ENCODE measurements around the gene TIFAB. TPM values are rescaled to one million over a fixed set of nuclear protein-coding genes. Genes with fewer than 3 reads are reported as not detected.

Gene TIFAB
- total RNA-seq, 4 donors from 2014 or later = not detected

DNA sequence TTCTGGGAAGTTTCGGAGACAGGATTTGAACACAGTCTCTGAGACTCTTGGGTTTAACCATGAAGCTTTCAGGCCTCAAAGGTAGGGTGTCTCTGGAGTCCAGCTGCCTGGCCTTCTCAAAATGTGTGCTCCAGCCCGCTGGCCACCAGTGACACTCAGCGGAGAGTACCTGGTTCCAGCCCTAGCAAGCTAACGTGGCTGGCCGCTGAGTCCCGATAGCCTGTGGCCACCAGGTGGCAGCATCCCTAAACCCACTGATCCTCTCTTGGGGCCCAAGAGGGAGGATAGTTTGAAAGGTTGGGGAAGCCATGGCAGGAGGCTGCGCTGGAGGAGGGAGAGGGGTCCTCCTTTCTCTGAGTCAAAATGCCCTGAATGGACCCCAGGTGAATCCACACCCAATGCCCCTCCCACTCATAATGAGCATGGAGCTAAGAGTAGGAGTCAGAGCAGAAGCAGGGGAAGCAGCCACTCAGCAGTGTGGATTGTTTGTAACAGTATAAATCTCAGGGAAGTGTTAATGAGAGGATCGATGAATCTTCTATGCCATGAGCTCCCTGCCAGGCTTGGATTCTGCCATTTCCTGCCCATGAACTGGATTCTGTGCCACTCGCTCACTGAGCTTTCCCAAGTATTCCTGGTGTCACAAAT is 5.4 kb upstream of the TIFAB start:
- 76% methylated on average over 4 of the region's 9 CpGs for WGBS

GRCh38 chr5:135456238-135457099 is 4.3 kb upstream of the TIFAB start:
- DNase-seq (ENCODE audit: extremely low spot score) = no peak
- Histone ChIP-seq H3K36me3 (no peaks in the 10 kb centered on the region), H3K27me3 (peaks cover 0 to 60% (median 0%) of the 10 kb centered on the region in 4 donors), H3K27ac (replicated peaks in 1 of 4) (no peak overlapping the region), H3K4me1 (no peaks in the 10 kb centered on the region), H3K9me3 (no peaks in the 10 kb centered on the region), H3K4me3 (no peak overlapping the region)
- WGBS = 79% methylated on average over 12 of the region's 12 CpGs
- intact Hi-C loops (cut with DNase I) = no loop called here
- TF ChIP-seq POLR2AphosphoS5 (IDR thresholded peaks at IDR 0.05) = no peak
- TF ChIP-seq, protein P1, sequence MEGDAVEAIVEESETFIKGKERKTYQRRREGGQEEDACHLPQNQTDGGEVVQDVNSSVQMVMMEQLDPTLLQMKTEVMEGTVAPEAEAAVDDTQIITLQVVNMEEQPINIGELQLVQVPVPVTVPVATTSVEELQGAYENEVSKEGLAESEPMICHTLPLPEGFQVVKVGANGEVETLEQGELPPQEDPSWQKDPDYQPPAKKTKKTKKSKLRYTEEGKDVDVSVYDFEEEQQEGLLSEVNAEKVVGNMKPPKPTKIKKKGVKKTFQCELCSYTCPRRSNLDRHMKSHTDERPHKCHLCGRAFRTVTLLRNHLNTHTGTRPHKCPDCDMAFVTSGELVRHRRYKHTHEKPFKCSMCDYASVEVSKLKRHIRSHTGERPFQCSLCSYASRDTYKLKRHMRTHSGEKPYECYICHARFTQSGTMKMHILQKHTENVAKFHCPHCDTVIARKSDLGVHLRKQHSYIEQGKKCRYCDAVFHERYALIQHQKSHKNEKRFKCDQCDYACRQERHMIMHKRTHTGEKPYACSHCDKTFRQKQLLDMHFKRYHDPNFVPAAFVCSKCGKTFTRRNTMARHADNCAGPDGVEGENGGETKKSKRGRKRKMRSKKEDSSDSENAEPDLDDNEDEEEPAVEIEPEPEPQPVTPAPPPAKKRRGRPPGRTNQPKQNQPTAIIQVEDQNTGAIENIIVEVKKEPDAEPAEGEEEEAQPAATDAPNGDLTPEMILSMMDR (IDR thresholded peaks at IDR 0.05) = no peak
- no peak for TF ChIP-seq POLR2A (IDR thresholded peaks at IDR 0.05; ENCODE audit: low read depth)
- TF ChIP-seq EP300 (IDR thresholded peaks at IDR 0.05) = no peak

More for the DNA sequence above, 5.4 kb upstream of the TIFAB start:
- H3K9me3 ChIP-seq = no peaks in the 10 kb centered on the region
- H3K27ac ChIP-seq (replicated peaks in 1 of 4) = no peak overlapping the region
- no peaks in the 10 kb centered on the region for H3K36me3 ChIP-seq
- H3K4me1 ChIP-seq = no peaks in the 10 kb centered on the region
- DNase-seq (ENCODE audit: extremely low spot score) = no peak
- peaks cover 0 to 61% (median 0%) of the 10 kb centered on the region in 4 donors for H3K27me3 ChIP-seq
- TF ChIP-seq EP300 (IDR thresholded peaks at IDR 0.05) = no peak
- no peak for TF ChIP-seq POLR2AphosphoS5 (IDR thresholded peaks at IDR 0.05)
- TF ChIP-seq, protein P1 (IDR thresholded peaks at IDR 0.05) = peak; percentile 48 to 81 (median 55)
- TF ChIP-seq POLR2A (IDR thresholded peaks at IDR 0.05; ENCODE audit: low read depth) = no peak
- intact Hi-C loops (cut with DNase I) = no loop called here
- H3K4me3 ChIP-seq = no peak overlapping the region

DNA sequence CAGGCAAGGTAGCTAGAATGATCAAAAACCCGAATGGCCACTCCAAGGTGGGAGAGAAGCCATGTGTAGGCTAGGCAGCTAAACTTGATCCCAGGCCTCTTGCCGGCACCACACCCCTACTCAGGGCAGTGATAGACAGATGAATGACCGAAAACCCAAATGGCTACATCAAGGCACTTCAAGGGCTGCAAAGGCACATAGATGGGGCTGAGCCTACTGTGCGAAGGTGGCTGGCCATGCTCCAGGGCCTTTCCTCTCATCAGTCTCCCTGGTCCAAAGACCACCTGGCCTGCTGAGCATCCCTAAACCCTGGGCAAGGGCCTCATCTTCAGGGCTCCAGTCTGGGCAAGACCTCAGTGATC is 3.7 kb upstream of the TIFAB start:
- 96% methylated on average over 4 of the region's 4 CpGs for WGBS
- intact Hi-C loops (cut with DNase I) = no loop called here
- Histone ChIP-seq H3K27me3 (peaks cover 0 to 60% (median 0%) of the 10 kb centered on the region in 4 donors), H3K27ac (replicated peaks in 1 of 4) (no peak overlapping the region), H3K4me3 (no peak overlapping the region), H3K4me1 (no peaks in the 10 kb centered on the region), H3K9me3 (no peaks in the 10 kb centered on the region), H3K36me3 (no peaks in the 10 kb centered on the region)
- DNase-seq (ENCODE audit: extremely low spot score) = no peak
- no peak for TF ChIP-seq POLR2A (IDR thresholded peaks at IDR 0.05; ENCODE audit: low read depth)
- TF ChIP-seq, protein P1 (IDR thresholded peaks at IDR 0.05) = no peak
- TF ChIP-seq EP300 (IDR thresholded peaks at IDR 0.05) = no peak
- TF ChIP-seq POLR2AphosphoS5 (IDR thresholded peaks at IDR 0.05) = no peak

- DNase-seq (ENCODE audit: extremely low spot score) = no peak
- Histone ChIP-seq H3K27ac (replicated peaks in 1 of 4) (no peak overlapping the region), H3K9me3 (no peaks in the 10 kb centered on the region), H3K4me3 (no peak overlapping the region), H3K36me3 (no peaks in the 10 kb centered on the region), H3K4me1 (no peaks in the 10 kb centered on the region), H3K27me3 (peaks cover 0 to 53% (median 0%) of the 10 kb centered on the region in 4 donors)
- TF ChIP-seq EP300 (IDR thresholded peaks at IDR 0.05) (no peak), POLR2AphosphoS5 (IDR thresholded peaks at IDR 0.05) (no peak), POLR2A (IDR thresholded peaks at IDR 0.05; ENCODE audit: low read depth) (no peak)
- TF ChIP-seq, protein P1 (IDR thresholded peaks at IDR 0.05) = no peak
- intact Hi-C loops (cut with DNase I) = no loop called here
- 96% methylated on average over 3 of the region's 3 CpGs for WGBS
Measured at GRCh38 chr5:135454946-135455345, 2.8 kb upstream of the TIFAB start.

Measured in esophagus muscularis mucosa (tissue), 4 donors.